ENCODE results near the gene NAT8L.

Gene NAT8L

GRCh38 chr4:2061186-2062131, 2.3 kb downstream of the NAT8L start:
- no peak overlapping the region for H3K9ac ChIP-seq (ENCODE audit: insufficient read length)
- H3K36me3 ChIP-seq (ENCODE audit: insufficient read depth, low read length) = no peaks in the 10 kb centered on the region
- no peak overlapping the region for H3K4me3 ChIP-seq
- TF ChIP-seq POLR2AphosphoS5 (IDR thresholded peaks at IDR 0.05; ENCODE audit: borderline replicate concordance, low read depth, low read length) (no peak), FOXP2 (optimal IDR thresholded peaks at IDR 0.05; ENCODE audit: control extremely low read depth, extremely low read length, insufficient read depth) (no peak), EZH2 (IDR thresholded peaks at IDR 0.05) (no peak)
- no peak overlapping the region for H3K27ac ChIP-seq
- no peaks in the 10 kb centered on the region for H3K9me3 ChIP-seq (ENCODE audit: low read depth, low read length)
- no peak for DNase-seq (ENCODE audit: low read depth, low spot score)

- no peak overlapping the region for H3K9ac ChIP-seq (ENCODE audit: insufficient read length)
- no peak overlapping the region for H3K4me3 ChIP-seq
- H3K27ac ChIP-seq = no peak overlapping the region
- no peak for DNase-seq (ENCODE audit: low read depth, low spot score)
- H3K9me3 ChIP-seq (ENCODE audit: low read depth, low read length) = no peaks in the 10 kb centered on the region
- no peaks in the 10 kb centered on the region for H3K36me3 ChIP-seq (ENCODE audit: insufficient read depth, low read length)
- no peak for TF ChIP-seq POLR2AphosphoS5 (IDR thresholded peaks at IDR 0.05; ENCODE audit: borderline replicate concordance, low read depth, low read length)
- TF ChIP-seq EZH2 (IDR thresholded peaks at IDR 0.05) = no peak
- TF ChIP-seq FOXP2 (optimal IDR thresholded peaks at IDR 0.05; ENCODE audit: control extremely low read depth, extremely low read length, insufficient read depth) = no peak
These were observed 3.2 kb downstream of the NAT8L start for GRCh38 chr4:2062168-2062807.

- no peak overlapping the region for H3K27ac ChIP-seq
- H3K9ac ChIP-seq (ENCODE audit: insufficient read length) = no peak overlapping the region
- DNase-seq (ENCODE audit: low read depth, low spot score) = no peak
- H3K36me3 ChIP-seq (ENCODE audit: insufficient read depth, low read length) = no peaks in the 10 kb centered on the region
- TF ChIP-seq POLR2AphosphoS5 (IDR thresholded peaks at IDR 0.05; ENCODE audit: borderline replicate concordance, low read depth, low read length) (no peak), FOXP2 (optimal IDR thresholded peaks at IDR 0.05; ENCODE audit: control extremely low read depth, extremely low read length, insufficient read depth) (no peak), EZH2 (IDR thresholded peaks at IDR 0.05) (no peak)
- no peaks in the 10 kb centered on the region for H3K9me3 ChIP-seq (ENCODE audit: low read depth, low read length)
- H3K4me3 ChIP-seq = no peak overlapping the region
These were observed 3.8 kb downstream of the NAT8L start for GRCh38 chr4:2062808-2063524.

GRCh38 chr4:2063557-2064275, 4.6 kb downstream of the NAT8L start:
- H3K9me3 ChIP-seq (ENCODE audit: low read depth, low read length) = no peaks in the 10 kb centered on the region
- DNase-seq (ENCODE audit: low read depth, low spot score) = no peak
- TF ChIP-seq EZH2 (IDR thresholded peaks at IDR 0.05) (no peak), FOXP2 (optimal IDR thresholded peaks at IDR 0.05; ENCODE audit: control extremely low read depth, extremely low read length, insufficient read depth) (no peak), POLR2AphosphoS5 (IDR thresholded peaks at IDR 0.05; ENCODE audit: borderline replicate concordance, low read depth, low read length) (no peak)
- no peak overlapping the region for H3K27ac ChIP-seq
- no peaks in the 10 kb centered on the region for H3K36me3 ChIP-seq (ENCODE audit: insufficient read depth, low read length)
- H3K9ac ChIP-seq (ENCODE audit: insufficient read length) = no peak overlapping the region
- H3K4me3 ChIP-seq = no peak overlapping the region

GRCh38 chr4:2064276-2064991, 5.3 kb downstream of the NAT8L start:
- TF ChIP-seq FOXP2 (optimal IDR thresholded peaks at IDR 0.05; ENCODE audit: control extremely low read depth, extremely low read length, insufficient read depth) (no peak), EZH2 (IDR thresholded peaks at IDR 0.05) (no peak), POLR2AphosphoS5 (IDR thresholded peaks at IDR 0.05; ENCODE audit: borderline replicate concordance, low read depth, low read length) (no peak)
- Histone ChIP-seq H3K9me3 (ENCODE audit: low read depth, low read length) (no peaks in the 10 kb centered on the region), H3K4me3 (no peak overlapping the region), H3K36me3 (ENCODE audit: insufficient read depth, low read length) (no peaks in the 10 kb centered on the region), H3K9ac (ENCODE audit: insufficient read length) (no peak overlapping the region), H3K27ac (no peak overlapping the region)
- no peak for DNase-seq (ENCODE audit: low read depth, low spot score)

- Histone ChIP-seq H3K27ac (no peak overlapping the region), H3K4me3 (no peak overlapping the region), H3K36me3 (ENCODE audit: insufficient read depth, low read length) (no peaks in the 10 kb centered on the region), H3K9me3 (ENCODE audit: low read depth, low read length) (no peaks in the 10 kb centered on the region), H3K9ac (ENCODE audit: insufficient read length) (no peak overlapping the region)
- TF ChIP-seq POLR2AphosphoS5 (IDR thresholded peaks at IDR 0.05; ENCODE audit: borderline replicate concordance, low read depth, low read length) = no peak
- no peak for TF ChIP-seq FOXP2 (optimal IDR thresholded peaks at IDR 0.05; ENCODE audit: control extremely low read depth, extremely low read length, insufficient read depth)
- no peak for TF ChIP-seq EZH2 (IDR thresholded peaks at IDR 0.05)
- no peak for DNase-seq (ENCODE audit: low read depth, low spot score)
These were observed 6.2 kb downstream of the NAT8L start for GRCh38 chr4:2065106-2065930.

All from SK-N-MC (cell line).